ENCODE results near the gene STYXL1. TPM values are rescaled to one million over a fixed set of nuclear protein-coding genes. Genes with fewer than 3 reads are reported as not detected.

The STYXL1 gene
- total RNA-seq, 2 donors from 2014 or later: 9.3 to 14.6 TPM

DNA sequence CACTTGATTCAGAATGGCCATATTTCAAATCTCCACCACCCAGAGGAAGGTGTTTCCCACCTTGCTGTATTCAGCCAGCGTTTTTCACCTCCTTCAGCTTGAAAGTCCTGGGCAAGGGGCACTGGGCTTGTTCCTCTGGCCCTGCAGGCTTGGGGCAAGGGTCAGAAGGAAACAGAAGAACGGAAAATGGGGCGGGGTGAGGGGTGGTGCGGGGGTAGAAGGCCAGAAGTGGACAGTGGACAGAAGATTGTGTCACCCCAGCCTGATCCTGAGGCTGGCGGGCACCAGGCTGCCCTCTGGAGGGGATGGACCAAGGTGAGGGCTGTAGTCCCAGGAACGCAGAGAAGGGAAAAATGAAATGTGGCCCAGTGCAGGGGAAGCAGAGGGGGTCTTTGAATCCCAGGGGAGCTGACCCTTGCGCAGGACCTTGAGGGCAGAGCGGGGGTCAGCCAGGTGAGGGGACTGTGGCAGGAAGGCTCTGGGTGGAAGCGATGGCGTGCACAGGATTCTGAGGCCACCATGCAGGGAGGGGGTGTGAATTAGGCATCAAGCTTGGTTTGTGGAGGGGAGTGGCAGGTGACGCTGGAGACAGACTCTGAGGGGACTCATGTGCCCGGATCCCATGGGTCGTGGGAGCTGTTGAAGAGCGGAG is 76.4 kb downstream of the STYXL1 start:
- TF ChIP-seq, protein P1, sequence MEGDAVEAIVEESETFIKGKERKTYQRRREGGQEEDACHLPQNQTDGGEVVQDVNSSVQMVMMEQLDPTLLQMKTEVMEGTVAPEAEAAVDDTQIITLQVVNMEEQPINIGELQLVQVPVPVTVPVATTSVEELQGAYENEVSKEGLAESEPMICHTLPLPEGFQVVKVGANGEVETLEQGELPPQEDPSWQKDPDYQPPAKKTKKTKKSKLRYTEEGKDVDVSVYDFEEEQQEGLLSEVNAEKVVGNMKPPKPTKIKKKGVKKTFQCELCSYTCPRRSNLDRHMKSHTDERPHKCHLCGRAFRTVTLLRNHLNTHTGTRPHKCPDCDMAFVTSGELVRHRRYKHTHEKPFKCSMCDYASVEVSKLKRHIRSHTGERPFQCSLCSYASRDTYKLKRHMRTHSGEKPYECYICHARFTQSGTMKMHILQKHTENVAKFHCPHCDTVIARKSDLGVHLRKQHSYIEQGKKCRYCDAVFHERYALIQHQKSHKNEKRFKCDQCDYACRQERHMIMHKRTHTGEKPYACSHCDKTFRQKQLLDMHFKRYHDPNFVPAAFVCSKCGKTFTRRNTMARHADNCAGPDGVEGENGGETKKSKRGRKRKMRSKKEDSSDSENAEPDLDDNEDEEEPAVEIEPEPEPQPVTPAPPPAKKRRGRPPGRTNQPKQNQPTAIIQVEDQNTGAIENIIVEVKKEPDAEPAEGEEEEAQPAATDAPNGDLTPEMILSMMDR (IDR thresholded peaks at IDR 0.05): no peak
- H3K27me3 ChIP-seq (replicated peaks; ENCODE audit: insufficient read depth): no peaks in the 10 kb centered on the region
- H3K27ac ChIP-seq: no peak overlapping the region
- no peaks in the 10 kb centered on the region for H3K9me3 ChIP-seq
- H3K4me3 ChIP-seq: no peak overlapping the region
- no peak for DNase-seq (ENCODE audit: low spot score)
- H3K36me3 ChIP-seq: peaks cover 3% of the 10 kb centered on the region
- peaks cover 10 to 29% of the 10 kb centered on the region in 2 donors for H3K4me1 ChIP-seq (ENCODE audit: control insufficient read depth in 1 of 2, low read depth in 2 of 2)
- no peak for ATAC-seq (ENCODE audit: insufficient number of reproducible peaks, low FRiP score, low read depth)

DNA sequence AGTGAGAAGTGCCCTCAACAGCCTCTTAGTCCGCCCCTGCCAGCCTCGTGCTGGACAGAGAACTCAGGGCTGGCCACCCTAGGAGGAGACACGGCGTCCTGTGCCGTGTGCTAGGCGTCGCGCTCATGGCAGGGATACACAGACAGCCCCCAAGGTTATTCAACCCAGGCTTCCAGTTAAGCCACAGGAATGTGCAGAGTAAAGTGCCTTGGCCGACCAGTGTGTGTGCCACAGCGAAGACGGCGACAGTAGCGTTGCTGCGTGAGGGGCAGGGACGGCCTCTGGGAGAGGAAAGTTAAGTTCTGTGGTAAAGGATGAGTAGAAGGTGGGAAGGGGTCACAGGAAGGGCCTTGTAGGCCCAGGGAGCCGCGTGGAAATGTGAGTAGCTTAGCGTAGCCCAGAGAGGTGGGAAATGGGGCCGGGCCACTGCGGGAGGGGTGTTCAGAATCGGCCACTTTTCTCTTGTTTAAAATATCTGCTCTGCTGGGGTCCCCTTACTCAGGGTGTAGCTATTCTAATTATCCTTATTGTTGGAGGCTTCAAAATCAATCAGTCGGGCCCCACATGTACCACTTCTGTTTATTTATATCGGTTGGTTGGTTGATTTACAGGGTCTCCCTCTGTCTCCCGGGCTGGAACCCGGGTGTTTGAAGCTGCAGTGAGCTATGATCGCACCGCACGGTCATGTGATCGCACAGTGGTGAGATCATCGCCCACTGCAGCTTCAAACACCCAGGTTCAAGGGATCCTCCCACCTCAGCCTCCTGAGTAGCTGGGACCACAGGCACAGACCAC is 77.9 kb downstream of the STYXL1 start:
- H3K36me3 ChIP-seq: peaks cover 3% of the 10 kb centered on the region
- no peak overlapping the region for H3K4me3 ChIP-seq
- peak overlapping the region in 1 of 2 donors; percentile 17 for H3K27ac ChIP-seq
- peaks cover 24 to 45% of the 10 kb centered on the region in 2 donors for H3K4me1 ChIP-seq (ENCODE audit: control insufficient read depth in 1 of 2, low read depth in 2 of 2)
- TF ChIP-seq, protein P1 (IDR thresholded peaks at IDR 0.05): no peak
- H3K9me3 ChIP-seq: no peaks in the 10 kb centered on the region
- no peak for DNase-seq (ENCODE audit: low spot score)
- H3K27me3 ChIP-seq (replicated peaks; ENCODE audit: insufficient read depth): no peaks in the 10 kb centered on the region
- ATAC-seq (ENCODE audit: insufficient number of reproducible peaks, low FRiP score, low read depth): no peak

DNA sequence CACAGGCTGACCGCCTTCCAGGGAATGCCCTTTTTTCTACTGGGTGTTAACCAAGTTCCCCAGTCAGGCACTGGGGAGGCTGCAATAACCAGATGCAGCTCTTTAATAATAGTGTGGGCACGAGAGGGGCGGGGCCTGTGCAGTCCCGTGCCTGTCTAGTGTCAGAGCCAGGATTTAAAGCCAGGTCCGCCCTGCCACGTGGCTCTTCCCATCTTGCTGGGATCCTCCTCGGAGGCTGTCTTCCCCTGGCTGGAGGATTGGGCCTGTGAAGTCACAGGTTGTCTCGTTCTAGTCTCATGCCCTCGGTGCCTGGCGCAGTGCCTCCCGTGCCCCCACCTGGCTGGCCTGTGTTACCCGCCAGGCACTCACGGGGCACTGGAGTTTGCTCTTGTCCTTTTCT is 78.6 kb downstream of the STYXL1 start:
- H3K4me3 ChIP-seq: no peak overlapping the region
- no peaks in the 10 kb centered on the region for H3K27me3 ChIP-seq (replicated peaks; ENCODE audit: insufficient read depth)
- H3K4me1 ChIP-seq (ENCODE audit: control insufficient read depth in 1 of 2, low read depth in 2 of 2): peaks cover 25 to 50% of the 10 kb centered on the region in 2 donors
- DNase-seq (ENCODE audit: low spot score): no peak
- no peaks in the 10 kb centered on the region for H3K9me3 ChIP-seq
- peaks cover 3% of the 10 kb centered on the region for H3K36me3 ChIP-seq
- H3K27ac ChIP-seq: peak overlapping the region in 1 of 2 donors; percentile 17
- no peak for ATAC-seq (ENCODE audit: insufficient number of reproducible peaks, low FRiP score, low read depth)
- TF ChIP-seq, protein P1 (IDR thresholded peaks at IDR 0.05): no peak

DNA sequence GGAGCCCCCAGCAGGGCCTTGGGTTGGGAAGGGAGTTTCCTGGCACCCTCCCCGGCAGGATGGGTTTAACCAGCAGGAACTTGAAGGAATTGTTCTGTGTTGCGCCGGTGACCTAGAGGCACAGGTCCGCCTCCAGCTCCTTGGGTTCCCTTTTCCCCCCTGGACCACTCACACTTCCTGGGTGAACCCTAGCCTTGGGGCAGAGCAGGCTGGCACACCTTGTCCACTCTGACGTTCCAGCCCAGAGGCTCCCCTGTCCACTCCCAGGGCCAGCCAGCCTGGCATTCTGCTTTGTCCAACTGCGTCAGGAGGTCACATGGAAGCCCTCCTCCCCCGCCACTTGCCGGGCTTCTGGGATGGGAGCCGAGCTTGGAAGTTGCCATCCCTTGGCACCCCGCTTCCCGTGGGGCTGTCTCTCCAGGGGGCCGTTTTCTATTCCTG is 79.2 kb downstream of the STYXL1 start:
- ATAC-seq (ENCODE audit: insufficient number of reproducible peaks, low FRiP score, low read depth): no peak
- DNase-seq (ENCODE audit: low spot score): no peak
- no peaks in the 10 kb centered on the region for H3K27me3 ChIP-seq (replicated peaks; ENCODE audit: insufficient read depth)
- no peaks in the 10 kb centered on the region for H3K9me3 ChIP-seq
- no peak overlapping the region for H3K4me3 ChIP-seq
- peak overlapping the region in 1 of 2 donors; percentile 17 for H3K27ac ChIP-seq
- no peaks in the 10 kb centered on the region for H3K36me3 ChIP-seq
- TF ChIP-seq, protein P1 (IDR thresholded peaks at IDR 0.05): no peak
- peaks cover 27 to 56% of the 10 kb centered on the region in 2 donors for H3K4me1 ChIP-seq (ENCODE audit: control insufficient read depth in 1 of 2, low read depth in 2 of 2)

DNA sequence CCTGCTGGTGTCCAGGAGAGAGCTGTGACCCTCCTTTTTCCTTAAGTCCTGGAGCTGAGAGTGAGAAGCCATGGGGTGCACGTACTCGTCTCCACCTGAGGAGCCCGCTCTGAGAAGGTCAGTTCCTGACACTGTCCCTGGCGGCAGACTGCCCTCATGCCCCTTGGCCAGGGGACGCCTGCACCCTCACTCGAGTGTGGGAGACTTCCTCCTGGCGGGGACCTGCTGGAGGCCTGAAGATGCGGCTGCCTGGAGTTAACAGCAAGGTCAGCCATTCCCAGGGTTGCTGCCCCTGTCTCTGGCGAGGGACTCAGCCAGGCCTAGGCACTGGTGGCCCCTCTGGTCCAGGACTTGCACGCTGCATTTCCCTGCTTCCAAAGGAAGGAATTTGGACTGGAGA is 79.8 kb downstream of the STYXL1 start:
- Histone ChIP-seq H3K4me3 (no peak overlapping the region), H3K36me3 (no peaks in the 10 kb centered on the region), H3K27ac (peak overlapping the region; percentile 95 to 99), H3K9me3 (no peaks in the 10 kb centered on the region), H3K27me3 (replicated peaks; ENCODE audit: insufficient read depth) (no peaks in the 10 kb centered on the region), H3K4me1 (ENCODE audit: control insufficient read depth in 1 of 2, low read depth in 2 of 2) (peaks cover 33 to 62% of the 10 kb centered on the region in 2 donors)
- TF ChIP-seq, protein P1 (IDR thresholded peaks at IDR 0.05): no peak
- ATAC-seq (ENCODE audit: insufficient number of reproducible peaks, low FRiP score, low read depth) (no peak), DNase-seq (ENCODE audit: low spot score) (no peak)

Data from thoracic aorta (tissue), 2 donors.